ENCODE data around the gene ANKRD44.
"Not testable (repeated sequence)": the region's sequence is repeated elsewhere in the genome, so short reads cannot be mapped to it uniquely, and the experiment has no call there.

Gene ANKRD44

DNA sequence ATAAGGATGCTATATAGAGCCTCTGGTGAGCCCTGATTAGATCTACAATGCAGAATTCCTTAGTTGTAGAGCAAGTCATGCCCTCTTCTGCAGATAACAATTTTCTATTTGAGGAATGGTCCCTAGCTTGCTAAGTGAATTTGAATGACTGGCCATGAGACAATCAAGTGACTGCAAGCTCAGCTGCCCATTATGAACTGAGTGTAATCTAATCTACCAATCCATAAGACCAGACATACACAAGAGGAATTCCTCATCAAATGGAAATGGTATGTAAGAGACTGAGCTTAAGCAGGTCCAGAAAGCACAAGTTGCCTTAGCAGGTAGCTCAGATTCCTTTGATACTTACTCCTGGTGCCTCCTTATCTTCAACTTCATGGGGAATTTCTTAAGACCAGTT is 4.8 kb upstream of the ANKRD44 start:
- no peak for DNase-seq

- no peak for DNase-seq
These were observed 1.6 kb upstream of the ANKRD44 start for GRCh38 chr2:197312186-197312585.

DNA sequence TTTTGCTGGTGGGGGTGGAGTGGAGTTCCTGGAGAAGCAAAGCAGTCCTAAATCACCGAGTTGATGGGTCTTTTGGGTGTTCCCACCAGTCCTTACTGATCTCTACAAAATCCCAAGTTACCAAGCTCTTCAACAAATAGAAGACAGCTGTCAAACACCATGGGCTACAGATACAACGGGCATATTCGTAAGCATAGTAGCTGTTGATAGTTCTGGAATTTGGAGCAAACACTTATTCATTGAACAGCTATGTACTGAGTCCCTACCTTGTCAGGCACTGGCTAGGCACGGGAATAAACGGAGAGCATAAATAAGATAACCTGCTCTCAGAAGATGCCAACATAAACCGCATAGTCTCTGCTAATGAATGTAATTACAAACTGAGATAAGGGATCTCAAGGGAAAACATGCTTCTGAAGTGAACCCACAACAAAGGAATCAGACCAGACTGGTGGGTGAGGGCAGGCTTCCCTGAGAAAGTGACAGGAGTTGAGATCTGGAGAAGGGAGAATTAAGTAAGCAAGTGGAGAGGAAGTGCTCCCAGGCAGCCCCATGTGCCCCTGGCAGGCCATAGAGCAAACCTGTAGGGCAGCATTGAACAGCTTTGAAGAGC is 947 bp upstream of the ANKRD44 start:
- no peak for DNase-seq

DNA sequence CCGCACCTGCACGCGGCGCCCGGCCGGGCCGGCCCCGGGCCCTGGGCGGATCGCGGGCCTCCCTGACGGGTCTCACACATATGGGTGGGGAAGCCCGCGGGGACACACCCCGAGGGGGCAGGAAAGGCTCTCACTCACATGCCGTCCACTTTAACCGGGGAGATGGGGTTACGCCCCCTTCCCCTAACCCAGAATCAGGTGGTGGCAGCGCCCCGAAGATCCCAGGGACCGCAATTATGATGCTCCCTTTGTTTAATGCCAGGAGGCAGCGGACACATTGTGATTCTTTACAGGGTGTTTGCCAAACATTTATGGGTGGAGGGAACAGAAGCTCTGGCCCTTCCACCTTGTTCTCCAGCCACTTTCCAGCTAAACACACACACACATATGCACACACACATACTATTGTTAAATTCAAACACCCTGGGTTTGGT is 424 bp upstream of the ANKRD44 start:
- DNase-seq, result no peak

DNA sequence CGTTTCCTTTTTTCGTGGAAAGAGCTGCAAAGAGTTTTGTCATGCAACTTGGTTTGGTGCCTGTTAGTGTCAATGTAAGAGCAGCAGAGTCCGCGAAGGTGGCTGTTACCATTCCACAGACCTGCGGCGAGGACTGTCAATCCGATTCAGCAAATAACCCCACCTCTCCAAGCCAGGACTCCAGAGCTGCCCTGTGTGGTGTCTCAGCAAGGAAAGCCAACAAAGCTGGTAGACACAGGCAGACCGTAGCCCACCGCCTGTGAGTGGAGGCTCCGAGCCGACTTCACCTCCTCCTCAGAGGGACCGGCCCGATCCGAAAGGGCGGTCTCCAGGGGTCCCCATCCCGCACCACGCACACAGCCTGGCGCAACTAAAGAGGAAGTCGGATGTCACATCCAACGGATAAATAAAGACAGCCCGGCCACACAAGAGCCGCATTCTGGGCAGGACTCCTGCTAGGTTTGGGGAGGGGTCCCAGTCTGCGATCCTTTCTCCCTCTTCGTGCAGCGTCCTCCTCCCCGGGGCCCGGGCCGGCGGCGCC is 819 bp downstream of the ANKRD44 start:
- peak; percentile 56 for DNase-seq

DNA sequence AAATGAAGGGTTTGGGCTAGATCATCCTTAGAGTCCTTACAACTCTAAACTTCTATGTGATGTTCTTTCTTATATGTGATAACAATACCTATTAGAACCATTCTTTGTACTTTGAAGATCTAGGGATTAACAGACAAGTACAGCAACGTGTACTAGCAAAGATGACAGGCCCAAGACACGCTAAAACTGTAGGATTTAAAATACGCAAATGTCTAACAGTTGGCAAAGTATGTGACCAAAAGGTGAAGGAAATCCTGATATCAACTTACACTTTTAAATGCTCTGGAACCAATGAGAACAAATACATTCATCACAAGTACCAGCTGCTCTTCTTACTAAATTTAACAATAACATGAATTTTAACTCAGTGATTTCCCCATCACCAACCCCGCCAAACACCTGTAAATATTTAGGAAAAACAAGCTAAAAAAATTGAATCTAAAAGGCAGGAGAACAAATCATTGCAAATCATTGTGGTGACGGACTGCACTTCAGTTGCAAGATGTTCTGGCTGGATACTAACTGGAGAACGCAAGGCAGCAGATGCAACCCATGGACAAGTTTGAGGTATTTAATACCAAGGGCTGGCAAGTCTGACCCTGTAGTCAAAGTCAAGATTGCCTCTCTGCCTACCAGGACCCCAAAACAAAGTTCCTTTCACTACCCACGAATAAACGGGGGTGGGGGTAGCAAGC is 1.4 kb downstream of the ANKRD44 start:
- no peak for DNase-seq

DNA sequence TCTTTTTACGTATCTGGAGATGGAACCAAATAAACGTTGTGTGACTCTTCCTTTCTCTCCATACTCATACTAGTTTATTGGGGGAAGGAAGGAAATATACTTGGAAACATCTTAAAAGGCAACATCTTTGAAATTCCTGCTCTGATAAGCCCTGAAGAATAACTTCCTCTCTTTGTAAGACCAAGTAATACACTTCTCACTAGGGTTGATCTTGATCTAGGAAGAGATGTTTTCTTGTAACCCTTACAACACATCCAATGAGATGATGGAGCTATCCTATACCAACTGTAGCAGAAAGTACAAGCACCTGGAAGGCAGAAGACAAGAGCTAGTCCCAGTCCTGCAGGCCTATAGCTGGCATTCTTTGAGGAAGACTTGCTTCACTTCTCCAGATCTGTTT is 2.0 kb downstream of the ANKRD44 start:
- DNase-seq, result no peak

DNA sequence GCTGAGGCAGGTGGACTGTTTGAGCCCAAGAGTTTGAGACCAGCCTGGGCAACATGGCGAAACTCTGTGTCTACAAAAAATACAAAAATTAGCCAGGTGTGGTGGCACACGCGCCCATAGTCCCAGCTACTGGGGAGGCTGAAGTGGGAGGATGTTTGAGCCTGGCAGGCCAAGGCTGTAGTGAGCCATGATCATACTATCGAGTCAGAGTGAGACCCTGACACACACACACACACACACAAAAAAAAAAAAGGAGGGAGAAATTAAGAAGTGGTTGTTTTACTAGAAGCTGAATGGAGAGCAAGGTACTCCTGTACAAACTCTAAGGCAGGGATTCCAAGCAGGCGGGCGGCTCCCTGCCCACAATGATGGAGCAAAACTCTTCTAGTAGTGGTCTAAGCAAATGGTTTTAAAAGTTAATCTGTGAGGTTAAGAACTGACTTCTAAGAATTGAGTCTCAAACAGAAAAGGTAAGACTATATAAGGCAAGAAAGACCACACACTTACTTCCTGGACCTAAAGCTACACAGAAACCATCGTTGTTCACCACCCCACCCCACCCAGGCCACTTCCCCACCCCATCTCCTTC is 2.6 kb downstream of the ANKRD44 start:
- peak; percentile 64 for DNase-seq

DNA sequence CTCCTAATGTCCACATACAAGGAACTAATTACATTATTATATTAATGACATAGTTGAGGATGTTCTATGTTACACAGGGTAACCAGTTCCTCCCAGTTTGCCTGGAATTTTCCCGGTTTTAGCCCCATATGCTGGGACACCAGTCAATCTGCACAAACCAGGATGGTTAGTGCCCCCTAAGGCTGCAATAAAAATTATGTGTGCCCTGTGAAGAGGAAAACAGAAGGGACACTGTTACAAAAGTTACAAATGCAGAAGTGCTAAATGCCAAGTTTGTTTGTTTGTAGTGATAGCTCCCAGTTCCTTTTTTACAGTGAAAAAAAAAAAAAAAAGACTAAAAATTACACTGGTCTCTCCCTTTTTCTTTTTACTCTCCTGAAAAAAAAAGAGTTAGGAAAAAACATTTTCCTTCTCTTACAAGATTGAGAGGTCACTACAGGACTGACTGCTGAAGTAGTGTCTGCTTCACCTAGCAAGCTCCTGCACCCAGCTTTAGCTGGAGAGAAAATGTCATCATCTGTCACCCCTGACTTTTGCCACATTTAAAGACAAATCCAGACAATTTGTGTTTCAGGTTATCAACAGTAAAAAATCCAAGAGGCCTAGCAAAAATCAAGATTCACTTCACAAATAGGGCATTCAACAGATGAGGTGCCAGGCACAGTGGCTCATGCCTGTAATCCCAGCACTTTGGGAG is 3.2 kb downstream of the ANKRD44 start:
- DNase-seq, result no peak

GRCh38 chr2:197306696-197307040 is 3.9 kb downstream of the ANKRD44 start:
- peak; percentile 58 for DNase-seq

GRCh38 chr2:197306024-197306695 is 4.4 kb downstream of the ANKRD44 start:
- no peak for DNase-seq

GRCh38 chr2:197304556-197305011 is 6.0 kb downstream of the ANKRD44 start:
- no peak for DNase-seq

DNA sequence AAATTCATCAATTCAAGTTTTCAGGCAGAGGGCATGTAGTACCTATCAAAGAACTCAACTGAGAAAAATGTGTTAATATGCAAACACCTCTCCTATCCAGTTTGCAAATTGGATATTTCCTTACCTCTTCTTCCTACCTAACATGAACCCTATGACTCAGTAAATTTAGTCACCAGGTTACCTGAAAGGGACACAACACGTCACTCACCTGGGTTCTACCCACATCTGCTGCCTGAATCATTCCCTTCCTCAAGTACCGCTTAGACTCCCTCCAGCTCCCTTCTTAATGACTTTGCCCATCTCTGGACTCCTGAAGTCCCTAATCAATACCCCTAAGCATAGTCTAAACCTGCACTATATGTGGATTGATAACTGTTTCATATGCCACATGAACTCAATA is 10.4 kb downstream of the ANKRD44 start:
- no peak for DNase-seq

GRCh38 chr2:197298609-197299008 is 12.0 kb downstream of the ANKRD44 start:
- no peak for DNase-seq

- DNase-seq, result no peak
These were observed 12.7 kb downstream of the ANKRD44 start for GRCh38 chr2:197297772-197298318.

DNA sequence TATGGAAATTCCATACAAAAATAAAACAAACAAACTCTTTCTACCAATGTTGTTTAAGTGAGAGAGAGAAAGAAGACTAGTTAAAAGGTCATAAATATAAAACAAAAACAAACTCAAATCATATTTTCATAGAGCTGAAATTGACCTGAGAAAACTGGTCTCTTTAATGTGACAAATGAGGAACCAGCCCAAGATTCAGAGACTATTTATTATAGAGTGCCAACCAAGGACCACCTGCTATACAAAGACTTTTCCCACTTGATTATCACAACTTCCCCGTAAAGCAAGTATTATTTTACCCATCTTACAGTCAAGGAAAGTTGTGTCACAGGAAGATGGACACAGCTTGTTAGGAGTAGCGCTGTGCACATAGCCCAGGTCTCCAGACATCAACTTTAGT is 13.3 kb downstream of the ANKRD44 start:
- no peak for DNase-seq

GRCh38 chr2:197296835-197297234 is 13.7 kb downstream of the ANKRD44 start:
- DNase-seq, result no peak

GRCh38 chr2:197294260-197294659 is 16.3 kb downstream of the ANKRD44 start:
- DNase-seq, result peak; percentile 64

DNA sequence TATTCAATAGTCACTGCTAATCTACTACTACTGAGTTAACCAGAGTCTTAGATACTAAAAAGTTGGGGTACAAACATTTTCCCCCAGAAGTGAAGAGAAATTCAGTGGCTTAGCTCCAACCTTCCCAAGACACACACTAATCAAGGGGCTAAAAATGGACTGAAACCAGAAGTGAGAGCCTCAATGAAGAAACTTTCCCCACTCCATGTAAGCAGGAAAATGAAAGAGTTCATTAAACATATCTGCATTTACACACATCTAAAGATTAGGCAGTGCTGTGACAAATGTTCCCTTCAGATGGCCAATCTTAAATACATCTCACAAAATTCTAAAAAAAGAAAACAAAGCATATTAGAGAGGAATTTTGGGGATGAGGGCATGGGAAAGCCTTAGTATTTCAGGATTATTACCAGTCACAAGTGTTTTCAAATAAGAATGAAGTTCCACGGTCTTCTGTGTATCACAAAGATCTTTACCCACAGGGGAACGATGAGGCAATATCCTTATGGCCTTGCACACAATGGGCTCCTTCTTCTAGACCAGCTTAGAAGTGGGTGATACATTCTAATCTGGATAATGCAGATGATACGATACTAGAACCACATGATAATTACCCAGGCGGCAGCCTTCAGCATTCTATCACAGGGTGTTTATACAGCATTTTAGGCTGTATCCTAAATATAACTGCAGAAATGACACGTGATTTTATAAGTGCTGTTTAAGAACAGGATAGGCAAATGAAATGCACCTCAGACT is 17.1 kb downstream of the ANKRD44 start:
- DNase-seq, result peak; percentile 64

DNA sequence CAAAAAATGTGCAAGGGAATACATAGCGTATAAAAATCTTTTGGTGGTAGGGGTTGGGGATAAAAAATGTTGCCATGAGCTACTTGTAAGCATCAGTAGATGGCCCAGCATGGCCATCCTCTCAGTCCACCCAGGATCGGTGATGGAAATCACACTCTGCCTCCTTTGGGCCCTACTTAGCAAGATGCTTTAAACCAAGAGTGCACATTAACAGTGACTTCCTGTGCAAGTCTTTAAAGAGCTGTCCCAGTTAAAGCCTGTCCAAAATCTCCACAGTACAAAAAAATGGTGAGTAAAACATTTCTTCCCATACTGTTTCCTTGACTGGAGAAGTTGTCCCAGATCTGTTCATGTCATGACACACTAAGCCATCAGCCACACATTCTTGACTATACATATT is 18.0 kb downstream of the ANKRD44 start:
- no peak for DNase-seq

DNA sequence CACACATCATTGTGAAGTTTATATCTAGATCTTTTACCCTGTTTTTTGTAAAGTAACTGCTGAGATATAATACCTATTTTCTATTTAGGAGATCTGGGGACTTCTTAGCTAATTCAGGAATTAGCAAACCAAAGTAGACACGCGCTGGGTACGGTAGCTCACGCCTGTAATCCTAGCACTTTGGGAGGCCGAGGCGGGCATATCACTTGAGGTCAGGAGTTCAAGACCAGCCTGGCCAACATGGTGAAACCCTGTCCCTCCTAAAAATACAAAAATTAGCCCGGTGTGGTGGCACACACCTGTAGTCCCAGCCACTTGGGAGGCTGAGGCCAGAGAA is 23.0 kb downstream of the ANKRD44 start:
- DNase-seq, result not testable (repeated sequence)
